Stimulated activated CD4-positive, alpha-beta T cell treated with anti-CD3 and anti-CD28 coated beads, Interleukin-1b, Interleukin-23, amount 100 ng/mL, for 48 hours (primary cell): ENCODE results near the gene ZNF385B.

Experiments
- DNase-seq: peaks from one replicate; pipeline ENCODE4 v3.0.0-alpha.2; 2020

Gene ZNF385B

GRCh38 chr2:179855673-179856072, 5.7 kb downstream of the ZNF385B start:
- no peak for DNase-seq

- no peak for DNase-seq
Measured at GRCh38 chr2:179854891-179855290, 6.5 kb downstream of the ZNF385B start.

GRCh38 chr2:179853108-179853507, 8.3 kb downstream of the ZNF385B start:
- DNase-seq: no peak

- DNase-seq: no peak
Measured at GRCh38 chr2:179850188-179850587, 11.2 kb downstream of the ZNF385B start.

- DNase-seq: no peak
Measured at GRCh38 chr2:179849719-179850118, 11.7 kb downstream of the ZNF385B start.

- no peak for DNase-seq
Measured at GRCh38 chr2:179843541-179843940, 17.9 kb downstream of the ZNF385B start.

- DNase-seq: no peak
Measured at GRCh38 chr2:179842498-179843153, 18.8 kb downstream of the ZNF385B start.

- DNase-seq: no peak
Measured at GRCh38 chr2:179840840-179841239, 20.6 kb downstream of the ZNF385B start.

GRCh38 chr2:179837408-179837807, 24.0 kb downstream of the ZNF385B start:
- no peak for DNase-seq

- no peak for DNase-seq
Measured at GRCh38 chr2:179830043-179830787, 31.2 kb downstream of the ZNF385B start.

GRCh38 chr2:179826297-179826696, 35.1 kb downstream of the ZNF385B start:
- no peak for DNase-seq

GRCh38 chr2:179825494-179825893, 35.9 kb downstream of the ZNF385B start:
- no peak for DNase-seq

- no peak for DNase-seq
Measured at GRCh38 chr2:179824961-179825360, 36.5 kb downstream of the ZNF385B start.

GRCh38 chr2:179822540-179822939, 38.9 kb downstream of the ZNF385B start:
- DNase-seq: no peak

GRCh38 chr2:179818546-179818945, 42.9 kb downstream of the ZNF385B start:
- no peak for DNase-seq

GRCh38 chr2:179817181-179817841, 44.1 kb downstream of the ZNF385B start:
- DNase-seq: no peak

GRCh38 chr2:179814050-179814449, 47.4 kb downstream of the ZNF385B start:
- no peak for DNase-seq

GRCh38 chr2:179812501-179812900, 48.9 kb downstream of the ZNF385B start:
- DNase-seq: no peak

- DNase-seq: no peak
Measured at GRCh38 chr2:179811042-179811441, 50.4 kb downstream of the ZNF385B start.

- no peak for DNase-seq
Measured at GRCh38 chr2:179809606-179810005, 51.8 kb downstream of the ZNF385B start.

- DNase-seq: no peak
Measured at GRCh38 chr2:179805001-179805400, 56.4 kb downstream of the ZNF385B start.

GRCh38 chr2:179804206-179804605, 57.2 kb downstream of the ZNF385B start:
- DNase-seq: no peak

- DNase-seq: no peak
Measured at GRCh38 chr2:179802051-179802882, 59.1 kb downstream of the ZNF385B start.
